HG03442 (cell line): ENCODE data around the gene WWTR1.

Experiments
- ATAC-seq: cut with Tn5 transposase; IDR thresholded peaks from one replicate; pipeline ENCODE4 v1.9.1; 2021; ENCODE audit warnings: mild to moderate bottlenecking, moderate library complexity; ENCODE audit not compliant: unreplicated experiment

The WWTR1 gene

GRCh38 chr3:149571381-149571780 is 86.4 kb downstream of the WWTR1 start:
- ATAC-seq = no peak

DNA sequence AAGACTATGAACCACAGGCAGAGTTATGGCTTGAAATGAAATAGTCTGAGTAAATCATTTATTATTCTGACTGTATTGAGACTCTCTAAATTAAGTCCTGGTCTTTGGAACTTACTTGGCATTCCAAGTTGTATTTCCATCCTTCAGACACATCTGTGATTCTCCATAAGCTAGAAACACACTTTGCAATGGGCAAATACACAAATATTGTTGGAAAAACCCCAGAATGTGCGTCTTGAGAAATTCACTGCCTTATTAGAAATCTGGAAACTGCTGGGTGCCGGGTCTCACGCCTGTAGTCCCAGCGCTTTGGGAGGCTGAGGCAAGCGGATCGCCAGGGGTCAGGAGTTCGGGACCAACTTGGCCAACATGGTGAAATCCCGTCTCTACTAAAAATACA is 87.8 kb downstream of the WWTR1 start:
- no peak for ATAC-seq

DNA sequence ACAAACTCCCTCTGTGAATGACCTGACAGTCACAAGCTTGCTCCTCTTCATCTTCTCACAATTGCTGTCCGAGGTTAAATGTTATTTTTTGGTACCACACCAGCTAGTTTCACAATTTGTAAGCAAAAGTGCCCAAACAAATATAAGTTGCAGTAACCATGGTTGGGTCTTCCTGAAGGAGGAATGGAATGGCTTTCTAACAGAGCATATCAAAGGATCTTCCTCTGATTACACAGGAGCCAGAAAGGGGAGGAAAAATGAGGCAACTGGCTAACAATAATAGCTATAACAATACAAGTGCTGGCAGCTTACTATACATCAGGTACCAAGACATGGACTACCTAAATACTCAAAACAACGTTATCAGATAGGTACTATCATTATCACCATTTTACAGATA is 90.4 kb downstream of the WWTR1 start:
- ATAC-seq = no peak

DNA sequence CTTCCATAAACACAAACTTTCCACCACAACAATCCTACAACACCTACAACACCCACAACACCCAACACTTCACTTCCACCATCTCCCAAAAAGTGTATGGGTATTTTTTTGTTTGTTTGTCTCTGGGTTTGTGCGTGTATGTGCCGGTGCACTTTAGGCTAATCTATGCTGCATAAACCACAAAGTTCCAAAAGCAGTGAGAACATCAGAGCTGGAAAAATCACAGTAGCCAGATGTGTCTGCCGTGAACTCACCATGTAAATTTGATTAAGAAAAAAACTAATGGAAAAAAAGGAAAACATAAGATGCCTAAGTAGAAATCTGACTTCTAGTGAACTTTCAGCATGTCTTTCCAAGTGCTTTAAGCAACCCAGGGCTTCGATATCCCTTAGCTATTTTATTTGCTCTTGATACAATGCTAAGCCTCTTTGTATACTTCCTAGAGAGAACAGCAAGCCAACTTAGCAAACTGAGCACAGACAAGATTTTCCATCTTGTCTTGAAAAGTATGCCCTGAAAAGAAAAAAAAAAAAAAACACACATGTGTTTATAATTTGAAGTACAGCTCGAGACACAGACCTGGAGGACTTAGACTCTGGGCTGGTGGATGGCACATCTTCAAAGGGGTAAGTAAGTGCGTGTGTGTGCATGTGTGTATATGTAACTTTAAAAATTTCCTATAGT is 91.4 kb downstream of the WWTR1 start:
- no peak for ATAC-seq

GRCh38 chr3:149564079-149564478 is 93.7 kb downstream of the WWTR1 start:
- ATAC-seq = no peak

- ATAC-seq = no peak
Observed at GRCh38 chr3:149563114-149563513, 94.7 kb downstream of the WWTR1 start.

GRCh38 chr3:149560617-149561016 is 97.2 kb downstream of the WWTR1 start:
- no peak for ATAC-seq

DNA sequence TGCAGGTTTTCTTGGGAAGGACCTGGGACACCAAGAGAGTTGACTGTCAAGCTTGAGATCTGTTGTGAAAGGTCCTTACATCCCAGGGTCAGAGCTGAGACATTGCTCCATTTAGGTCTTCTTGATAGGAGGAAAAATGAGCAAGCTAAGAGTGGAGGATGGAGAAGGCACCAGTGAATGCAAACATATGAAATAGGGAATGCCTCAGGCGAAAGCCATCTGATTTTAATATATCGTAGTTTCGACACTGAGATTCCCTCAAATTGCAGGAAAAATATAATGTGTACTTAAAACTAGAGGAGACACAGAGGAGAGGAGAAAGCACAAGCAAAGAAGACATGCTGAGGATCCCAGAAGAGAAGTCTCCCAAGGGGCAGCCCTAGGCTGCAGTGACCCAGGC is 97.8 kb downstream of the WWTR1 start:
- ATAC-seq = no peak

GRCh38 chr3:149559525-149559924 is 98.3 kb downstream of the WWTR1 start:
- ATAC-seq = no peak

- ATAC-seq = no peak
Observed at GRCh38 chr3:149555927-149556326, 101.9 kb downstream of the WWTR1 start.

GRCh38 chr3:149554826-149555225 is 103.0 kb downstream of the WWTR1 start:
- ATAC-seq = no peak

DNA sequence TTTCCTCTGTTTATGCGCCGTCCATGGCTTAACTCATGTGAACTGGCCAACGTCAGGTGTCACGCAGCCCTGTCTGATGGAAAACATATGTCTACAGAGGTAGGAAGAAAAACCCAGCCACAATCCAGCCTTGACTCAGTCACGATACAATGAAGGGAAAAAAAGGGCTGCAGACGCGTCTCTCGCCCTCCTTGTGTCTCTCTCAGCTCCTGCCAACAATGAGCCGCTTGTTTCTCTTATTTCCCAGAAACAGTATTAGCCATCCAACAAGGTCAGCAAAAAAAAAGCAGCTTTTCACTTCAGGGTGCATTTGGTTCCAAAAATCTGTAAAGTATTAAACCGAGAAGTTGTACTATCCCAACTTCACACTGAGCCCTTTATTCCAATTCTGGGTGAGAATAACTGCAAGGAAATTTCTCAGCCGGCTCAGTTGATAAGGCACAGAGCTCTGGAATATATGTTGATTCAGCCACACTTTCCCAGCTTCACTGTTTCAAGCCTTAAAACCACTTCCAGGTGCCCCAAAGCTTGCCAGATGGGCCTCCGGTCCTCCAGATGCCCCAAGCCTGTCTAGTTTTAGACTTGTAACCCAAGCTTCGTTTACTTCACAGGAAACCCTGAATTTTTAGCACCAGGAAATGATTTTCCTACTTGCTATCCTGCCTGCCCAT is 103.9 kb downstream of the WWTR1 start:
- no peak for ATAC-seq

DNA sequence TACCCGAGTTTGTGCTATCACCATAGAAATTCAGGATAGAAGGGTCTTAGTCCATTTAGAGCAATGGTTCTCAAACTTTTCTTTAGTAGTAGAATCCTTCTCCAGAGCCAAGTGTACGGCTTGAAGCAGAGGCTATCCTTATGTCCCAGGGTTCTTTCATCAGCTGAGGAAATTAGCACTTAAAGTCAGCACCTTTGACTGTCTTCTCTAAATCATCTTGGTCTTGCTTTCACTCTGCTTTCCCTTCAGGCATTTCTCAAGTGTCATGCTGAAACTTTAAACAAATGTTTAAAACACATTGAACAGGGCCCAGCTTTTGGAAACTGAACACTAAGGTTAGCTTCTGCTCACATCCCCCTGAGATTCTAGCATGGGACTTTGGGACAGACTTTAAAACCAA is 105.1 kb downstream of the WWTR1 start:
- no peak for ATAC-seq

DNA sequence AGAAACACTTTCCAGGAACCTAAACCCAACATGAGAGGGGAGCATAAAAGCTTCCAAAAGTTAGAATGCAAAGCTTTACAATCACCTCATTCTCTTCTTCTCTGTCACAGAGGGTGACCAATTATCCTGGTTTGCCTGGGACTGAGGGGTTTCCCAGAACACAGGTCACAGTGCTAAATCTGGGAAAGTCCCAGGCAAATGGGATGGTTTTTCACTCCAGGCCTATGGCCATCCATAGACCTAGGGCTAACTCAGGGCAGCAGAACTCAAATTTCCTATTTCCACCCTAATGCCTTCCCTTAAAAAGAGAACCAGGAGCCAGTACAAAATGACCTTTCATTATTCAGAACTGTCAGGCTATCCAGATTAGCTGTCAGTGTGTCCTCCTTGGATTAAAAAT is 106.3 kb downstream of the WWTR1 start:
- ATAC-seq = no peak

- ATAC-seq = no peak
Observed at GRCh38 chr3:149548669-149549065, 109.2 kb downstream of the WWTR1 start.

GRCh38 chr3:149547954-149548668 is 109.7 kb downstream of the WWTR1 start:
- ATAC-seq = no peak

GRCh38 chr3:149547413-149547812 is 110.4 kb downstream of the WWTR1 start:
- no peak for ATAC-seq

GRCh38 chr3:149545049-149545448 is 112.8 kb downstream of the WWTR1 start:
- no peak for ATAC-seq

GRCh38 chr3:149542375-149543312 is 115.2 kb downstream of the WWTR1 start:
- no peak for ATAC-seq

DNA sequence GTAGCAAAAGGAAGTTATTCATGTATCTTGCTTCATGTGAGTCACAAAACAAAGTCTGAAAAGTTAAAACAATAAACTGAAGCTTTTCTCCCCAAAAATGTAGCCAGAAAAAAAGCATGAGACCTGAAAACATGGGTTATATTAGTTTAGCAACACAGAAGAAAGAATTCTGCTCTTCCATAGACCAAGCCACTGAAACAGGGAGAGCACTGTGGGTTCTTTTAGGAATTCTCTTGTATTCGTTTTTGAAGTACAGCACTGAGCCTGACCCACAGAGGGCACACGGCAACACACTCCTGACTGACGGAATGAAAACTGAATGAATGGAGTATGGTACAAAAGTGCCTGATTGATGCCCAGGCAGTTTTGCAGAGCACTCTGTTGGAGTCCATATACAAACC is 116.7 kb downstream of the WWTR1 start:
- ATAC-seq = no peak

GRCh38 chr3:149538371-149538770 is 119.5 kb downstream of the WWTR1 start:
- no peak for ATAC-seq
